D341Med (cell line): Measurements from ENCODE around the gene CHTF18.
"Not testable (repeated sequence)": the region's sequence is repeated elsewhere in the genome, so short reads cannot be mapped to it uniquely, and the experiment has no call there.

Experiments used
- DNase-seq: peaks from one replicate; pipeline ENCODE4 v3.0.0; 2012; ENCODE audit warnings: low spot score

Gene CHTF18

GRCh38 chr16:776298-776697 is 12.1 kb upstream of the CHTF18 start:
- not testable (repeated sequence) for DNase-seq

DNA sequence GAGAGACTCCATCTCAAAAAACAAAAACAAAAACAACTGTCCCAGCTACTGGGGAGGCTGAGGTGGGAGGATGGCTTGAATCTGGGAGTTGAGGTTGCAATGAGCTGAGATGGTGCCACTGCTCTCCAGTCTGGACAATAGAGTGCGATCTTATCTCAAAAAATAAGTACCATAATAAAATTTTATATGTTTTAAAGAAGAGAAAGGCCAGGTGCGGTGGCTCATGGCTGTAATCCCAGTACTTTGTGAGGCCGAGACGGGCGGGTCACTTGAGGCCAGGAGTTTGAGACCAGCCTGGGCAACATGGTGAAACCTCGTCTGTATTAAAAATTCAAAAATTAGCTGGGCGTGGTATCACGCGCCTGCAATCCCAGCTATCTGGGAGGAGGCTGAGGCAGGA is 11.6 kb upstream of the CHTF18 start:
- DNase-seq = no peak

DNA sequence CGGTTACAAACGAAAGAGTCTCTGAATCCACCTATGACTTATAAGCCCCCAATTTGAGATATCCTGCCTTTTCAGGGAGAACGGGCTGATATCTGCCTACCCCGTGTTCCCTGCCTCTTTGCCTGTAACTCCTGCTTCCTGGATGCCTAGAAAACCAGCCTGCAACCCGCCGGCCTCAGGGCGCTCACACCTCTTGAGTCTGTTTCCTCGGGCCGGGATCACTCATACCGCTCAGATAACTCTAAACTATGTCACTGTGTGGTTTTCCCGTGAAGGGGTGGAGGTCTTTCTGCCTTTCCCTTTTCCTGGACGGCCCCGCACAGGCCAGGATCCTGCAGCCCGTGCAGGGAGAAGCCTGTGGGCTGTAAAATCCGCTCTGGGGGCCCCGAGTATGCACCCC is 10.6 kb upstream of the CHTF18 start:
- DNase-seq = no peak

GRCh38 chr16:778447-778846 is 10.0 kb upstream of the CHTF18 start:
- DNase-seq = no peak

- no peak for DNase-seq
Measured at GRCh38 chr16:778909-779527, 9.4 kb upstream of the CHTF18 start.

GRCh38 chr16:779561-779960 is 8.9 kb upstream of the CHTF18 start:
- DNase-seq = no peak

DNA sequence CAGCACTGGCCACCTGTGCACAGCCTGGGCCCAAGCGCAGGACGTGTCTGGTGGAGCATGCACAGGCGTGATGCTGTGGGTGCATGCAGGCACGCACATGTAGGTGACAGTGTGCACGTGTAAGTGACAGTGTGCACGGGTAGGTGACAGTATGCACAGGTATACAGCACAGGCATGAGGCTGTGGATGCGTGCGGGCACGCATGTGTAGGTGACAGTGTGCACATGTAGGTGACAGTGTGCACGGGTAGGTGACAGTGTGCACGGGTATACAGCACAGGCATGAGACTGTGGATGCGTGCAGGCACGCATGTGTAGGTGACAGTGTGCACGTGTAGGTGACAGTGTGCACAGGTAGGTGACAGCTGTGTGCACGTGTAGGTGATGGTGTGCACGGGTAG is 8.1 kb upstream of the CHTF18 start:
- DNase-seq = no peak

DNA sequence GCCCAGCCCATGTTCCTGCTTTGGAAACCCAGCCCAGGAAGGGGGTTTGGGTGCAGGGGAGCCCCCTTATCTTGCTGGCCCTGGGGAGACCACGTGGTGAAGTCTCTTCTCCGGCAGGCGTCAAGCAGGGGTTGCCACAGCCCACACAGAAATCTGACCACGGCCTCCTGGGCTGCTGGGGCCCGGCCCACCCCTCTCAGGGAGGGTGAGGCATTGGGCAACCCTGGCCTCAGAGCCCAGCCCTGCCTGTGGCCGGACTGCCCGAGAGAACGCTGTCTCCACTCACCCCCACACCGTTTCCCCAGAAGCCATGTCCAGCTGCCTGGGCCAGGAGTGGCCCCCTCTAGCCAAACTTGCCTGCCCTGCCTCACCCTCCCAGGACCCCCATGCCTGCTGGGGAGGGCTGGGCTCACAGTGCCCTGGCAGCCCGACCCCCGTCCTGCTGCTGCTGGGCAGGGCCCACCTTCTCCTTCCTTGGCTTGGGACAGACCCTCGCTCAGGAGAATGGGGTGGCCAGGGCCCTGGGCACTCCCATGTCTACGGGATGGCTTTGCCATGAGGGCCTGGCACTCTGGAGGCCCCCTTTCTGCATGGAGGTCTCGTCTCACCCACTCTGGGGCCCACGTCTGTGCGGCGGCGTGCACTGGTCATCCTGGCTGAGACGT is 6.9 kb upstream of the CHTF18 start:
- no peak for DNase-seq

- DNase-seq = no peak
Measured at GRCh38 chr16:782258-782657, 6.2 kb upstream of the CHTF18 start.

GRCh38 chr16:782766-783403 is 5.5 kb upstream of the CHTF18 start:
- peak; percentile 62 for DNase-seq

GRCh38 chr16:783404-784161 is 4.8 kb upstream of the CHTF18 start:
- no peak for DNase-seq

DNA sequence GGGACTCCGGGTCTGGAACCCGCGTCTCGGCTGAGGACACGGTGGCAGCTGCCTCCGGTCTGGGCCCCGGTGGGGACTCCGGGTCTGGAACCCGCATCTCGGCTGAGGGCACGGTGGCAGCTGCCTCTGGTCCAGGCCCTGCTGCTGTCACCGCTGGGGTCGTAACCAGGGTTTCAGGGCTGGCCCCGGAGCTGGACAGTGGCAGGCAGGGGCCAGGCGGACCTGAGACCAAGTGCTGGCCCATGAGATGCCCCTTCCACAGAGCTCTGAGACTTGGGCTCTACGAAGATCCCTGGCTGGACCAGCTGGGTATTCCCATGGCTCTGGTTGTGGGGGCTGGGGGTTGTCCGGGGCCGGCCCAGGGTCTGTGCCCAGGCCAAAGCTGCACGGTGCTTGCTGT is 4.0 kb upstream of the CHTF18 start:
- DNase-seq = no peak

- DNase-seq = peak; percentile 76
Measured at GRCh38 chr16:785563-786535, 2.6 kb upstream of the CHTF18 start.

- no peak for DNase-seq
Measured at GRCh38 chr16:787321-787966, 976 bp upstream of the CHTF18 start.

DNA sequence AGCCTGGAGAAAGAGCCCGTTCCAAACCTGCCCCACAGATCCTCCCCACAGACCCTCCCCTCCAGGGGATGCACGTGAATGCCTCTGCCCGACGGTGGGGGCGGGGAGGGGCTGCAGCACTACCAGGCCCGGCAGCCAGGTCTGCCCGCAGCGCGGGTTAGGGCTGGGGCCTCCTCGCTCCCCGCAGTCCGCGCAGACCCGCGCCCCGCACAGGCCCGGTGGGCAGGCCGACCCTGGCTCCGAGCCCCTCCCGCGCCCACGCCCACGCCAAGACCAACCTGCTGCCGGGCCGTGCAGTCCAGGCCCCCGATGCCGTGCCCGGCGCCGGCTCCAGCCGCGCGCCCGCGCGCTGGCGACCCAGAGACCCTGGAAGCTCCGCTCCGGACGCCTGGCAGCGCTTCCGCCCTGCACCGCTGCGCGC is 432 bp upstream of the CHTF18 start, which contains the start of gene RPUSD1:
RPUSD1 (minus strand) TSS at position 404 of the 421 bp plus-strand sequence. CDS start 644 bp downstream, outside the sequence.
- DNase-seq = no peak

DNA sequence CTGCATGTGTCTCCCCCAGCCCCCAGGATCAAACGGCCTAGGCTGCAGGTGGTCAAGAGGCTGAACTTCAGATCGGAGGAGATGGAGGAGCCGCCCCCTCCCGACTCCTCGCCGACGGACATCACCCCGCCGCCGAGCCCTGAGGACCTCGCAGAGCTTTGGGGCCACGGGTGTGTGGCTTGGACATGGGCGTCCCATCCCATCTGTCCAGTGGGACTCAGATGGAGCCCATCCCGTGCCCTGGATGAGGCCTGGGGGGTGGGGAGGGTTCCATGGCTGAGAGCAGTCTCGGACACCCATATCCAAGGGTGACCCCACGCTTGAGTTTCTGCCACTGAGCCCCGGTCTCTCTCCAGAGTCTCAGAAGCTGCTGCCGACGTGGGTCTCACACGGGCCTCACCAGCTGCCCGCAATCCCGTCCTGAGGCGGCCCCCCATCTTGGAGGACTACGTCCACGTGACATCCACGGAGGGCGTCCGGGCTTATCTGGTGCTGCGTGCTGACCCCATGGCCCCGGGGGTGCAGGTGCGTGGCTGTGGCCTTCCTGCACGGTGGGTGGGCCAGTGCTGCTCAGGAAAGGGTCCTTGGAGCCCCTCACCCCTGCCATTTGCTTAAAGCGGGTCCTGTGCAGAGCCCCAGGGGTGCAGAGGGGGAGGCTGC is 901 bp downstream of the CHTF18 start:
- no peak for DNase-seq

DNA sequence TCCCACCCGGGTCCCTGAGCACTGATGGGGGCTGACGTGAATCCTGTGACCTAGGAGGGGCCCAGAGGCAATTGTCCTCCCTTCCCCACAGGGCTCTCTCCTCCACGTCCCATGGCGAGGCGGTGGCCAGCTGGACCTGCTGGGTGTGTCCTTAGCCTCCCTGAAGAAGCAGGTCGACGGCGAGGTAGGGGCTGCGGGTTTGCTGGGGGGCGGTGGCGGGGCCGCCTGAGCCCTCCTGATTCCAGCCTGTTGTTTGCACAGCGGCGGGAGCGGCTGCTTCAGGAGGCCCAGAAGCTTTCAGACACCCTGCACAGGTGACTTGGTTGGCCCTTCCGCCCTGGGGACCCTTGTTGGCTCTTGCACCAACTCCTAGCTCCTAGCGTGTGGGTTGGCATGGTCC is 1.7 kb downstream of the CHTF18 start:
- DNase-seq = no peak

GRCh38 chr16:791131-791530 is 2.7 kb downstream of the CHTF18 start:
- no peak for DNase-seq

DNA sequence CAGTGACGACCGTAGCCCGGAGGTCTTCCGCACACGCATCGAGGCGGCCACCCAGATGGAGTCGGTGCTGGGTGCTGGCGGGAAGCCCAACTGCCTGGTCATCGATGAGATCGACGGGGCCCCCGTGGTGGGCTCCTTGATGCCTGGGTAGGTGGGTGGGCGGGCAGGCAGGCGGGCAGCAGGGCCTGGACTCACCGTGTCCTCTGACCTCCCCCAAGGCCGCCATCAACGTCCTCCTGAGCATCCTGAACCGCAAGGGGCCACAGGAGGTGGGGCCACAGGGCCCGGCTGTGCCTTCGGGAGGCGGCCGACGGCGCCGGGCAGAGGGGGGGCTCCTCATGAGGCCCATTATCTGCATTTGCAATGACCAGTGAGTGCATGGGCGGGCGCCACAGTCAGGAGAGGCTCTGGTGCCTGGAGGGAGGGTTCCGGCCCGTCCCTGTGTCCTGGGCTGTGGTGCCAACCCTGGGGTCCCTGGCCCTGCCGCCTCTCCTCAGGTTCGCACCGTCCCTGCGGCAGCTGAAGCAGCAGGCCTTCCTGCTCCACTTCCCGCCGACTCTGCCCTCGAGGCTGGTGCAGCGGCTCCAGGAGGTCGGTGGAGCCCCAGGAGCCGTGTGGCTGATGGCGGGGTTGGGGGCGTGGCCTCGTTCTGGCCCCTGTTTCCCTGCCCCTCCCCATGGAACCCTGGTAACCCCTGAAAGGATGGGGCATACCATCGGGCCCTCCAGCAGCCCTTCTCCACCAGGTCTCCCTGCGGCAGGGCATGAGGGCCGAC is 4.0 kb downstream of the CHTF18 start:
- no peak for DNase-seq

- DNase-seq = no peak
Measured at GRCh38 chr16:793414-793813, 5.0 kb downstream of the CHTF18 start.
